Cerebellar nuclear complex (tissue), 1 donor: ENCODE data around the gene MACF1.
"Not testable (repeated sequence)": the region's sequence is repeated elsewhere in the genome, so short reads cannot be mapped to it uniquely, and the experiment has no call there.

ENCODE experiments used
- DNase-seq, 2 experiments: peaks; one replicate each; lab custom pipeline; 2025; lab: John Stamatoyannopoulos, UW

MACF1 gene

DNA sequence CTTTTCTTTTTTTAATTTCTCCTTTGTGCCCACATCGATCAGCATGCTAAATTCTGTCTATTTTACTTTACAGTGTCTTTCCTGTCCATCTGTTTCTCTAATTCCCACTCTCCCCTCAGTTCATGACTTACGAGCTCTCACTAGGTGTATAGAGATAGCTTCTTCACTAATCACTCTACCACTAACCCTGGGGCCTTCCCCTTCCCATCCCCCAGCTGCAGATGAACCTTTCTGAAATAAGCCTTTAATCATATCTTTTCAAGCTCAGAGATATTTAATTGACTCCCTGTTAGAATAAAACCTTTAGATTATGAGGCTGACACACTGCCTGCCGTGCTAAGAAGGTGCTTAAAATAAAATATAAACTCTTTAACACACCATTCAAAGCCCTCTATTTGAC lies 220.7 kb downstream of the MACF1 start:
- DNase-seq, result no peak

GRCh38 chr1:39425634-39426033 lies 221.1 kb downstream of the MACF1 start:
- no peak for DNase-seq

GRCh38 chr1:39426346-39426745 lies 221.9 kb downstream of the MACF1 start:
- DNase-seq, result no peak

- no peak for DNase-seq
Measured at GRCh38 chr1:39427374-39427773, 222.9 kb downstream of the MACF1 start.

DNA sequence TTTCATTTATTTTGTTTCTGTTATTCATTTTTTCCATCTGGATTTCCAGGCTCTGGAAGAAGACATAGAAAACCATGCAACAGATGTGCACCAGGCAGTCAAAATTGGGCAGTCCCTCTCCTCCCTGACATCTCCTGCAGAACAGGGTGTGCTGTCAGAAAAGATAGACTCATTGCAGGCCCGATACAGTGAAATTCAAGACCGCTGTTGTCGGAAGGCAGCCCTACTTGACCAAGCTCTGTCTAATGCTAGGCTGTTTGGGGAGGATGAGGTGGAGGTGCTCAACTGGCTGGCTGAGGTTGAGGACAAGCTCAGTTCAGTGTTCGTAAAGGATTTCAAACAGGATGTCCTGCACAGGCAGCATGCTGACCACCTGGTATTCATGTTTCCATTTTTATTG lies 223.4 kb downstream of the MACF1 start:
- DNase-seq, result no peak

- DNase-seq, result no peak
Measured at GRCh38 chr1:39431927-39432326, 227.4 kb downstream of the MACF1 start.

GRCh38 chr1:39434797-39435395 lies 230.4 kb downstream of the MACF1 start:
- DNase-seq, result no peak

GRCh38 chr1:39435597-39435996 lies 231.1 kb downstream of the MACF1 start:
- DNase-seq, result no peak

DNA sequence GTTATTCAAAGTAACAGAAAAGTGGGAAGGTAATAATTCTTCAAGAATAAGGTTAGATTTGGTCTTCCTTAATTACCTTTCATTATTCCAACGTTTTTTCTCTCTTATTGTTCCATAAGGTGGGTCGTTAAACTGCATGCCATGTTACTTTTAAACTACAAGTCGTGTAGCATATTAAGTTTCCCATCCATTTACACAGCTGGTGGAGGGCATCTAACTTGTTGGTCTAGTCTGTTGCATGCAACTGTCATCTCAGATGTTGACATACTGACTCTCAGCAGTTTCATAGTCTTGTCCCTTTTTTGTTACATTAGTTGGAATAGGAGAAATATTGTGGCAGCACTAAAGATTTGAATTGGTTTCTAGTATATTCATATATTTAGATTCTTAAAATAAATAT lies 232.3 kb downstream of the MACF1 start:
- no peak for DNase-seq

DNA sequence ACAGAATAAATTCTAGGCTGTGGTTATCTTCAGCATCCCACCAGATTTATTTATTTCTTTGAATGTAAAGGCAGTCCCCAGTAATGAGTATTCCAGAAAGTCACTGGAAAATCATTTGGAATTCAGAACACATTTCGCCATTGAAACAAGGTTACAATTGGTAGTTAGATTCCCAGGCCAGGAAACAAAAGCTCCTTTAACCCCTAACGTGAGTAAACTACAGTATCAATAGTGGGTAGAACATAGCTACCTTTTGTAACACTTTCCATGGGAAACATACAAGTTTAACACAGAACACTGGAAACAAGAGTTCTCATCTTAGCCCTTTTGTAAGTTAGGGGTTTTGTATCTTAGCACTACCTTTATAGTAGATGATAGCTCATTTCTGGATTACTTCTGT lies 233.5 kb downstream of the MACF1 start:
- no peak for DNase-seq

DNA sequence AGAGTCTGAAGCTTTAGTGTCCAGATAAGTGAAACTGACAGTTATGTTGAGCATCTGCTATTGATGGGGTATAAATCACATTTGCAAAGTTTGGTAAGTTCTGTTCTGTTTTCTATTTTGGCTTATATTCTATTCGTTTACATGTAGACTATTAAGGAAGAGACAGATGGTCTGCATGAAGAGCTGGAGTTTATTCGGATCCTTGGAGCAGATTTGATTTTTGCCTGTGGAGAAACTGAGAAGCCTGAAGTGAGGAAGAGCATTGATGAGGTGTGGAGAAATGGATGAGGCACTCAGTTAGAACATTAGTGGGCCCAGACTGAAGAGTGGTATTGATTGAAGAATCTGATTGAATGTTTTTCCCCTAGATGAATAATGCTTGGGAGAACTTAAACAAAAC lies 236.4 kb downstream of the MACF1 start:
- DNase-seq, result no peak

GRCh38 chr1:39441797-39442196 lies 237.3 kb downstream of the MACF1 start:
- no peak for DNase-seq

DNA sequence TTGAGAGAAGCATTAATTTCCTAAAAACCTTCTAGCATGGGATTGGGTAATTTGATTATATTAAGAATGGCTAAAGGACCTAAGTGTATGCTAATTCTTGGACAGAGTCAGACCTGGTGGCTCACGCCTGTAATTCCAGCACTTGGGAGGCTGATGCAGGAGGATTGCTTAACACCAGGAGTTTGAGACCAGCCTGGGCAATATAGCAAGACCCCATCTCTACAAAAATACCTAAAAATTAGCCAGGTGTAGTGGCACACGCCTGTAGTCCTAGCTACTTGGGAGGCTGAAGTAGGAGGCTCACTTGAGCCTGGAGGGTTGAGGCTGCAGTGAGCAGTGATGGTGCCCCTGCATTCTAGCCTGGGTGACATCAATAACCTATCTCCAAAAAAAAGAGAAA lies 241.1 kb downstream of the MACF1 start:
- DNase-seq, result no peak

- DNase-seq, result no peak
Measured at GRCh38 chr1:39446986-39447567, 242.6 kb downstream of the MACF1 start.

- DNase-seq, result not testable (repeated sequence)
Measured at GRCh38 chr1:39450041-39450440, 245.5 kb downstream of the MACF1 start.

- no peak for DNase-seq
Measured at GRCh38 chr1:39450956-39451606, 246.6 kb downstream of the MACF1 start.

DNA sequence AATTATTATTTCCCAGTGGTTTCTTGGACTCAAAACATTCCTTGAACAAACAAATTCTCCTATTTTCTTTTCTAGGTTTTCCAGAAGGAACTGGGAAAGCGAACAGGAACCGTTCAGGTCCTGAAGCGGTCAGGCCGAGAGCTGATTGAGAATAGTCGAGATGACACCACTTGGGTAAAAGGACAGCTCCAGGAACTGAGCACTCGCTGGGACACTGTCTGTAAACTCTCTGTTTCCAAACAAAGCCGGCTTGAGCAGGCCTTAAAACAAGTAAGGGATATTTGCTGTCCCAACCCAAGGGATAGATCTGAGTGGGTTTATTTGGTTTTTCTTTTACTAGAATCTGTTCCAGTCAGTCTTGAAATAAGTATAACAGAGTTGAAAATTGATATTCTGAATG lies 247.6 kb downstream of the MACF1 start:
- no peak for DNase-seq

- DNase-seq, result no peak
Measured at GRCh38 chr1:39452540-39452939, 248.0 kb downstream of the MACF1 start.

GRCh38 chr1:39453603-39454002 lies 249.1 kb downstream of the MACF1 start:
- DNase-seq, result no peak

- DNase-seq, result no peak
Measured at GRCh38 chr1:39458991-39459390, 254.5 kb downstream of the MACF1 start.

- DNase-seq, result no peak
Measured at GRCh38 chr1:39462074-39462473, 257.6 kb downstream of the MACF1 start.

GRCh38 chr1:39466413-39467107 lies 262.1 kb downstream of the MACF1 start:
- DNase-seq, result no peak

DNA sequence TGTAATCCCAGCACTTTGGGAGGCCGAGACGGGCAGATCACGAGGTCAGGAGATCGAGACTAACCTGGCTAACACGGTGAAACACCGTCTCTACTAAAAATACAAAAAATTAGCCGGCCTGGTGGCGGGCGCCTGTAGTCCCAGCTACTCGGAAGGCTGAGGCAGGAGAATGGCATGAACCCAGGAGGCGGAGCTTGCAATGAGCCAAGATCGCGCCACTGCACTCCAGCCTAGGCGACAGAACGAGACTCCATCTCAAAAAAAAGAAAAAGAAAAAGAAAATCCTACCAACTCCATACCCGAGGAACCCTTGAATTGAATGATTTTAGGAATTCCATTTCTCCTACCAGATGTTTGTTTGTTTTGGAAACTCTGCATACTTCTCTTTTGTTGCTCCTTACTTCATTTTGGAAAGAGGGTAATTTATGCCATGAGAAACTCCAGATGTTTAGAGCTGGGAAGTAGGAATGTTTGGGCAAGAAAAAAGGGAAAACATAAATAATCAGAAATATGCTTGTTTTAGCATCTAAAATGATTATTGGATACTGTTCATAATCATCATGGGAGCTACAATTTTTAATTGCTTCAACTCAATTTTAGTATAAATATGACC lies 262.7 kb downstream of the MACF1 start:
- DNase-seq, result not testable (repeated sequence)
